ENCODE results near the gene ATL3.
"Not testable (repeated sequence)": the region's sequence is repeated elsewhere in the genome, so short reads cannot be mapped to it uniquely, and the experiment has no call there.

DNA sequence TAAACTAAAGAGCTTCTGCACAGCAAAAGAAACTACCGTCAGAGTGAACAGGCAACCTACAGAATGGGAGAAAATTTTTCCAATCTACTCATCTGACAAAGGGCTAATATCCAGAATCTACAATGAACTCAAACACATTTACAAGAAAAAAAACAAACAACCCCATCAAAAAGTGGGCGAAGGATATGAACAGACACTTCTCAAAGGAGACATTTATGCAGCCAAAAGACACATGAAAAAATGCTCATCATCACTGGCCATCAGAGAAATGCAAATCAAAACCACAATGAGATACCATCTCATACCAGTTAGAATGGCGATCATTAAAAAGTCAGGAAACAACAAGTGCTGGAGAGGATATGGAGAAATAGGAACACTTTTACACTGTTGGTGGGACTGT, 92.3 kb downstream of the ATL3 start:
- not testable (repeated sequence) for TF ChIP-seq POLR2A (IDR thresholded peaks at IDR 0.05)
- TF ChIP-seq, protein P1, sequence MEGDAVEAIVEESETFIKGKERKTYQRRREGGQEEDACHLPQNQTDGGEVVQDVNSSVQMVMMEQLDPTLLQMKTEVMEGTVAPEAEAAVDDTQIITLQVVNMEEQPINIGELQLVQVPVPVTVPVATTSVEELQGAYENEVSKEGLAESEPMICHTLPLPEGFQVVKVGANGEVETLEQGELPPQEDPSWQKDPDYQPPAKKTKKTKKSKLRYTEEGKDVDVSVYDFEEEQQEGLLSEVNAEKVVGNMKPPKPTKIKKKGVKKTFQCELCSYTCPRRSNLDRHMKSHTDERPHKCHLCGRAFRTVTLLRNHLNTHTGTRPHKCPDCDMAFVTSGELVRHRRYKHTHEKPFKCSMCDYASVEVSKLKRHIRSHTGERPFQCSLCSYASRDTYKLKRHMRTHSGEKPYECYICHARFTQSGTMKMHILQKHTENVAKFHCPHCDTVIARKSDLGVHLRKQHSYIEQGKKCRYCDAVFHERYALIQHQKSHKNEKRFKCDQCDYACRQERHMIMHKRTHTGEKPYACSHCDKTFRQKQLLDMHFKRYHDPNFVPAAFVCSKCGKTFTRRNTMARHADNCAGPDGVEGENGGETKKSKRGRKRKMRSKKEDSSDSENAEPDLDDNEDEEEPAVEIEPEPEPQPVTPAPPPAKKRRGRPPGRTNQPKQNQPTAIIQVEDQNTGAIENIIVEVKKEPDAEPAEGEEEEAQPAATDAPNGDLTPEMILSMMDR (IDR thresholded peaks at IDR 0.05) = not testable (repeated sequence)

Data from right lobe of liver (tissue), 4 donors.